ENCODE data around the gene MAST4.

DNA sequence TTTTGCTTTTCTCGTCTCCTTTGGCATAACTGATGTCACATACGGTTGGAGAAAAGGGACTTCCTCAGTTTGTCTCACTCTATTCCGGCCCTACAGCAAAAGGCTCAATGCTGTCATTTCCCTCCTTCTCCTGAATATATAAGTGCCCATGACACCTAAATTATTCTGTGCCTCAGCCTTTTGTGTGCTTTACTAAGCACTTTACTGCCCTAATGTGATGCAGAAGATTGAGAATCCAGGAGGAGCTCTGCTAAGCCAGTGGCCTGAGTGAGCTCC lies 592.8 kb downstream of the MAST4 start:
- TF ChIP-seq, protein P1, sequence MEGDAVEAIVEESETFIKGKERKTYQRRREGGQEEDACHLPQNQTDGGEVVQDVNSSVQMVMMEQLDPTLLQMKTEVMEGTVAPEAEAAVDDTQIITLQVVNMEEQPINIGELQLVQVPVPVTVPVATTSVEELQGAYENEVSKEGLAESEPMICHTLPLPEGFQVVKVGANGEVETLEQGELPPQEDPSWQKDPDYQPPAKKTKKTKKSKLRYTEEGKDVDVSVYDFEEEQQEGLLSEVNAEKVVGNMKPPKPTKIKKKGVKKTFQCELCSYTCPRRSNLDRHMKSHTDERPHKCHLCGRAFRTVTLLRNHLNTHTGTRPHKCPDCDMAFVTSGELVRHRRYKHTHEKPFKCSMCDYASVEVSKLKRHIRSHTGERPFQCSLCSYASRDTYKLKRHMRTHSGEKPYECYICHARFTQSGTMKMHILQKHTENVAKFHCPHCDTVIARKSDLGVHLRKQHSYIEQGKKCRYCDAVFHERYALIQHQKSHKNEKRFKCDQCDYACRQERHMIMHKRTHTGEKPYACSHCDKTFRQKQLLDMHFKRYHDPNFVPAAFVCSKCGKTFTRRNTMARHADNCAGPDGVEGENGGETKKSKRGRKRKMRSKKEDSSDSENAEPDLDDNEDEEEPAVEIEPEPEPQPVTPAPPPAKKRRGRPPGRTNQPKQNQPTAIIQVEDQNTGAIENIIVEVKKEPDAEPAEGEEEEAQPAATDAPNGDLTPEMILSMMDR (conservative IDR thresholded peaks at IDR 0.05; ENCODE audit: low read length) = no peak
- TF ChIP-seq EZH2phosphoT487 (IDR thresholded peaks at IDR 0.05; ENCODE audit: borderline replicate concordance, low read depth, low read length) = no peak
